ENCODE measurements around the gene THAP10. TPM values are rescaled to one million over a fixed set of nuclear protein-coding genes. Genes with fewer than 3 reads are reported as not detected.

Gene THAP10
- polyA plus RNA-seq, 2 of the 4 experiments (the other 2 are of a cell fraction), result 6.8 to 9.4 TPM

- peak overlapping the region; percentile 89 to 93 for H3K27ac ChIP-seq
- ChIA-PET POLR2A (interaction anchor here (0.6 to 3.1 kb wide), 5 partner anchors 13 to 1391 kb away, joined by 3 to 17 read pairs (median 7); no protein-coding TSS in a partner anchor), CTCF (interaction anchor here (0.7 to 16.8 kb wide), 17 partner anchors 14 to 587 kb away, joined by 3 to 300 read pairs (median 5); partner anchors contain the start of genes LRRC49 and THAP10)
- ATAC-seq (no peak; a peak in 1 of 6 replicates), DNase-seq (ENCODE audit: low read depth in 1 of 2, low spot score in 1 of 2) (no peak), FAIRE-seq (no peak)
- H3K4me1 ChIP-seq, result peaks cover 41% of the 10 kb centered on the region
- no peak overlapping the region for H3K4me3 ChIP-seq
- TF ChIP-seq RAD21 (conservative IDR thresholded peaks at IDR 0.05 in 1 of 2, IDR thresholded peaks at IDR 0.05 in 1 of 2), result no peak
- no peak for TF ChIP-seq RCOR1 (IDR thresholded peaks at IDR 0.05; ENCODE audit: low read depth, low read length)
- TF ChIP-seq, protein P1, sequence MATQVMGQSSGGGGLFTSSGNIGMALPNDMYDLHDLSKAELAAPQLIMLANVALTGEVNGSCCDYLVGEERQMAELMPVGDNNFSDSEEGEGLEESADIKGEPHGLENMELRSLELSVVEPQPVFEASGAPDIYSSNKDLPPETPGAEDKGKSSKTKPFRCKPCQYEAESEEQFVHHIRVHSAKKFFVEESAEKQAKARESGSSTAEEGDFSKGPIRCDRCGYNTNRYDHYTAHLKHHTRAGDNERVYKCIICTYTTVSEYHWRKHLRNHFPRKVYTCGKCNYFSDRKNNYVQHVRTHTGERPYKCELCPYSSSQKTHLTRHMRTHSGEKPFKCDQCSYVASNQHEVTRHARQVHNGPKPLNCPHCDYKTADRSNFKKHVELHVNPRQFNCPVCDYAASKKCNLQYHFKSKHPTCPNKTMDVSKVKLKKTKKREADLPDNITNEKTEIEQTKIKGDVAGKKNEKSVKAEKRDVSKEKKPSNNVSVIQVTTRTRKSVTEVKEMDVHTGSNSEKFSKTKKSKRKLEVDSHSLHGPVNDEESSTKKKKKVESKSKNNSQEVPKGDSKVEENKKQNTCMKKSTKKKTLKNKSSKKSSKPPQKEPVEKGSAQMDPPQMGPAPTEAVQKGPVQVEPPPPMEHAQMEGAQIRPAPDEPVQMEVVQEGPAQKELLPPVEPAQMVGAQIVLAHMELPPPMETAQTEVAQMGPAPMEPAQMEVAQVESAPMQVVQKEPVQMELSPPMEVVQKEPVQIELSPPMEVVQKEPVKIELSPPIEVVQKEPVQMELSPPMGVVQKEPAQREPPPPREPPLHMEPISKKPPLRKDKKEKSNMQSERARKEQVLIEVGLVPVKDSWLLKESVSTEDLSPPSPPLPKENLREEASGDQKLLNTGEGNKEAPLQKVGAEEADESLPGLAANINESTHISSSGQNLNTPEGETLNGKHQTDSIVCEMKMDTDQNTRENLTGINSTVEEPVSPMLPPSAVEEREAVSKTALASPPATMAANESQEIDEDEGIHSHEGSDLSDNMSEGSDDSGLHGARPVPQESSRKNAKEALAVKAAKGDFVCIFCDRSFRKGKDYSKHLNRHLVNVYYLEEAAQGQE (IDR thresholded peaks at IDR 0.05), result no peak
- no peak for TF ChIP-seq FOSB (CRISPR knock-in tag; IDR thresholded peaks at IDR 0.05)
- TF ChIP-seq FOSL2 (IDR thresholded peaks at IDR 0.05), result no peak
- peak; percentile 14; the same call in 1 of the 2 replicates for TF ChIP-seq FOSL2 (CRISPR knock-in tag; IDR thresholded peaks at IDR 0.05)
- no peak for TF ChIP-seq KDM5A (IDR thresholded peaks at IDR 0.05)
- no peak for TF ChIP-seq HEYL (CRISPR knock-in tag; IDR thresholded peaks at IDR 0.05)
- 61% methylated on average over 7 of the region's 7 CpGs for WGBS (ENCODE audit: missing lambda C conversion rate)
- H3K4me2 ChIP-seq, result peak overlapping the region; percentile 57
- no peaks in the 10 kb centered on the region for H3K9me3 ChIP-seq
Measured at GRCh38 chr15:70856177-70856883, 35.9 kb downstream of the THAP10 start.

- H3K9me3 ChIP-seq, result no peaks in the 10 kb centered on the region
- H3K4me1 ChIP-seq, result peaks cover 41% of the 10 kb centered on the region
- H3K4me2 ChIP-seq, result peak overlapping the region; percentile 57
- ChIA-PET CTCF (interaction anchor here (0.8 to 16.8 kb wide), 12 partner anchors 16 to 897 kb away, joined by 3 to 300 read pairs (median 8); partner anchors contain the start of genes LRRC49 and THAP10), POLR2A (interaction anchor here (3.1 kb wide), 1 partner anchor 19 kb away, joined by 17 read pairs; no protein-coding TSS in a partner anchor)
- DNase-seq (ENCODE audit: low read depth in 1 of 2, low spot score in 1 of 2) (no peak), FAIRE-seq (no peak), ATAC-seq (no peak)
- WGBS (ENCODE audit: missing lambda C conversion rate), result 87% methylated on average over 2 of the region's 2 CpGs
- TF ChIP-seq, protein P2, sequence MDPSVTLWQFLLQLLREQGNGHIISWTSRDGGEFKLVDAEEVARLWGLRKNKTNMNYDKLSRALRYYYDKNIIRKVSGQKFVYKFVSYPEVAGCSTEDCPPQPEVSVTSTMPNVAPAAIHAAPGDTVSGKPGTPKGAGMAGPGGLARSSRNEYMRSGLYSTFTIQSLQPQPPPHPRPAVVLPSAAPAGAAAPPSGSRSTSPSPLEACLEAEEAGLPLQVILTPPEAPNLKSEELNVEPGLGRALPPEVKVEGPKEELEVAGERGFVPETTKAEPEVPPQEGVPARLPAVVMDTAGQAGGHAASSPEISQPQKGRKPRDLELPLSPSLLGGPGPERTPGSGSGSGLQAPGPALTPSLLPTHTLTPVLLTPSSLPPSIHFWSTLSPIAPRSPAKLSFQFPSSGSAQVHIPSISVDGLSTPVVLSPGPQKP (IDR thresholded peaks at IDR 0.05; ENCODE audit: low read depth, low read length), result no peak
- TF ChIP-seq RAD21 (conservative IDR thresholded peaks at IDR 0.05 in 1 of 2, IDR thresholded peaks at IDR 0.05 in 1 of 2) (no peak), TP53 (CRISPR knock-in tag; IDR thresholded peaks at IDR 0.05) (no peak), MYC (IDR thresholded peaks at IDR 0.05; ENCODE audit: borderline replicate concordance, low read length) (no peak), HDAC2 (IDR thresholded peaks at IDR 0.05) (no peak), EHF (CRISPR knock-in tag; IDR thresholded peaks at IDR 0.05) (no peak)
- H3K27ac ChIP-seq, result peak overlapping the region; percentile 89 to 93
- H3K4me3 ChIP-seq, result no peak overlapping the region
Measured at GRCh38 chr15:70855764-70856163, 36.5 kb downstream of the THAP10 start.

DNA sequence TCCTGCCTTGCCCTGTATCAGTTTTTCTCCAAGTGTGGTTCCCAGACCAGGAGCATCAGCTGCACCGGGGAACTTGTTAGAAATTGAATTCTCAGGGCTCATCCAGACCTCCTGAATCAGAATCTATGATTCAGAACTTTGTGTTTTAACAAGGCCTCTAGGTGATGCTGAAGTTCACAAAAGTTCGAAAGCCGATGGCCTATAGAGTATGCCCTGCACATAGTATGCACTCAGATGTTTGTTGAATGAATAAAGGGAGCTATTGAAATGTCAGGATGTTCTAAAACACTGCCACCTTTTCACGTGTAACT is 37.6 kb downstream of the THAP10 start:
- DNase-seq (ENCODE audit: low read depth in 1 of 2, low spot score in 1 of 2) (peak in 1 of 2 experiments; percentile 55), FAIRE-seq (no peak), ATAC-seq (peak; percentile 43 to 62)
- Histone ChIP-seq H3K27ac (peak overlapping the region; percentile 89 to 93), H3K9me3 (no peaks in the 10 kb centered on the region), H3K4me3 (peak overlapping the region; percentile 74), H3K4me2 (peak overlapping the region; percentile 84), H3K4me1 (peaks cover 41% of the 10 kb centered on the region)
- peak; percentile 52 to 55 for TF ChIP-seq RAD21 (conservative IDR thresholded peaks at IDR 0.05 in 1 of 2, IDR thresholded peaks at IDR 0.05 in 1 of 2)
- TF ChIP-seq MAFK (IDR thresholded peaks at IDR 0.05; ENCODE audit: partially characterized antibody), result no peak
- TF ChIP-seq CTCF (IDR thresholded peaks at IDR 0.05), result peak; percentile 40
- POLR2A ChIA-PET, result interaction anchor here (1.2 to 3.1 kb wide), 5 partner anchors 9 to 91 kb away, joined by 3 to 33 read pairs (median 5); partner anchors contain the start of gene UACA
- CTCF ChIA-PET, result interaction anchor here (0.7 to 16.8 kb wide), 17 partner anchors 8 to 898 kb away, joined by 3 to 300 read pairs (median 4); no protein-coding TSS in a partner anchor
- 35% methylated on average over 4 of the region's 4 CpGs for WGBS (ENCODE audit: missing lambda C conversion rate)

All from A549 (cell line).